ENCODE measurements around the gene LIME1. TPM values are rescaled to one million over a fixed set of nuclear protein-coding genes. Genes with fewer than 3 reads are reported as not detected.

The LIME1 gene
- total and polyA plus RNA-seq, 9 of the 15 experiments (the other 6 are each of a cell fraction or from before 2014, with no cell fraction given) = 0.11 to 17.1 (median 2.8) TPM; not detected in 2

DNA sequence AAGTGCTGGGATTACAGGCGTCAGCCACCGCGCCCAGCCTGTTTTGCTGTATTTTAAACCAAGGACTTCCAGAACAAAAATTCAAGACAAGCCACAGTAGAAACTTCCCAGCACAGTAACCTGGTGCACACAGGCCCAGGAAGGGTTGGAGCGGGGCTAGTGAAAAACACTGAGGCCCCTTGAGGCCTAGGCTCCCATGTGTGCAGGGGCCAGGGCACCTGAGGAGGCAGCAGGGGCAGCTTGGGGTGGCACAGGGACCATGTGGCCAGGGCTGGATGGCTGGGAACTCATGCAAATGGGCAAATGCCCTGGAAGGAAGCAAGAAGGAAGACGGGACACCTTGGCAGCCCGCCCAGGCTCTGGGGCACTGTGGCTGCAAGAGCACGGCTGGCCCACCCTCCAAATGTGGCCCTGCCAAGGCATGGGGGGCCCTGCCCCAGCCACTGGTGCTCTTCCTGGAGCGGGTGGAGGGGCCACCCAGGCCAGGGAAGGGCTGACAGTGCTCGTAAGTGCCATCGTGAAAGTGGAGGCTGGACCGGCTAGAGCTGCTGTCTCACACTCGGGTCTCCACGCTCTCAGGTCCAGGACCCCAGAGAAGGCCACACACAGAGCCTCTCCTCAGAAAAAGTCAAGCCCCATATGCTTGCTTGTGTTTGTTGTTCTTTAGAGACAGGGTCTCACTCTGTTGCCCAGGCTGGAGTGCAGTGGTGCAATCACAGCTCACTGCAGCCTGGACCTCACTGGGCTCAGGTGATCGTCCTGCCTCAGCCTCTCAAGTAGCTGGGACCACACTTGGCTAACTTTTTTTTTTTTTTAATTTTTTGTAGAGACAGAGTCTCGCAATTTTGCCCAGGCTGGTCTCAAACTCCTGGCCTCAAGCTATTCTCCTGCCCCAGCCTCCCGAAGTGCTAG, 13.4 kb downstream of the LIME1 start (continued):
- TF ChIP-seq, protein P1, sequence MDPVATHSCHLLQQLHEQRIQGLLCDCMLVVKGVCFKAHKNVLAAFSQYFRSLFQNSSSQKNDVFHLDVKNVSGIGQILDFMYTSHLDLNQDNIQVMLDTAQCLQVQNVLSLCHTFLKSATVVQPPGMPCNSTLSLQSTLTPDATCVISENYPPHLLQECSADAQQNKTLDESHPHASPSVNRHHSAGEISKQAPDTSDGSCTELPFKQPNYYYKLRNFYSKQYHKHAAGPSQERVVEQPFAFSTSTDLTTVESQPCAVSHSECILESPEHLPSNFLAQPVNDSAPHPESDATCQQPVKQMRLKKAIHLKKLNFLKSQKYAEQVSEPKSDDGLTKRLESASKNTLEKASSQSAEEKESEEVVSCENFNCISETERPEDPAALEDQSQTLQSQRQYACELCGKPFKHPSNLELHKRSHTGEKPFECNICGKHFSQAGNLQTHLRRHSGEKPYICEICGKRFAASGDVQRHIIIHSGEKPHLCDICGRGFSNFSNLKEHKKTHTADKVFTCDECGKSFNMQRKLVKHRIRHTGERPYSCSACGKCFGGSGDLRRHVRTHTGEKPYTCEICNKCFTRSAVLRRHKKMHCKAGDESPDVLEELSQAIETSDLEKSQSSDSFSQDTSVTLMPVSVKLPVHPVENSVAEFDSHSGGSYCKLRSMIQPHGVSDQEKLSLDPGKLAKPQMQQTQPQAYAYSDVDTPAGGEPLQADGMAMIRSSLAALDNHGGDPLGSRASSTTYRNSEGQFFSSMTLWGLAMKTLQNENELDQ (CRISPR knock-in tag; IDR thresholded peaks at IDR 0.05; ENCODE audit: borderline replicate concordance) = no peak
- TF ChIP-seq U2AF1 (optimal IDR thresholded peaks at IDR 0.05; ENCODE audit: low read depth, low read length) = no peak
- TF ChIP-seq PHF20 (IDR thresholded peaks at IDR 0.05; ENCODE audit: partially characterized antibody) = no peak
- no peak for TF ChIP-seq KAT7 (CRISPR knock-in tag; IDR thresholded peaks at IDR 0.05; ENCODE audit: borderline replicate concordance)

DNA sequence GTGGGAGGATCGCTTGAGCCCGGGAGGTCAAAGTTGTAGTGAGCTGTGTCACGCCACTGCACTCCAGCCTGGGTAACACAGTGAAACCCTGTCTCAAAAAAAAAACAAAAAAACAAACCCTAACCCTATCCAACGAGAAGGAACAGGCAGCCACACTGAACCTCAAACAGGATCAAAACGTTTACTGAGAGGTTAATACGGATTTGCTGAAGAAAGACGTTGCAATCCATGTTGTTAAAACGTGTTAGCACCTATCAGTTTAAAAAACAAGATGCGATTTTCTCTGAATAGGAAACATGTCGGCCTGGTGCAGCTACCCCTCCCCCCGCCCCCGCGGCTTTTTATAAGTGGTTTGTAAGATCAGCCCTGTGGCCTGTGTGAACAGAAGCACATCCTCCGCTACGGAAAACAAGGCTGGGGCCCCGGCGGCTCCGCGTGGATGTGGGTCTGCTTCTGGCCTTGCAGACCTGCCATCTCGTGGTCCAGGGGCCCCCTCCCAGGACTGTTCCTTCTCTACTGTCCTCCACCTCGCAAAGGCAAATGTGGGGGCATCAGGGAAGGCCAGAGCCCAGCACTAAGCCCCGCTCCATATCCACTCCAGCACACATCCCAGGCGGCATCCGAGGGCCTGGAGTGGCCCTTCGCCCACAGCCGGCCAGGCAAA, 14.5 kb downstream of the LIME1 start:
- peaks cover 9 to 68% of the 10 kb centered on the region in 2 experiments for H3K4me1 ChIP-seq (replicated peaks in 1 of 2; ENCODE audit: control insufficient read depth in 2 of 2, insufficient read depth in 2 of 2, low read length in 2 of 2)
- DNase-seq (ENCODE audit: extremely low read depth in 1 of 4, low spot score in 3 of 4) = peak in 3 of 4 experiments; percentile 45 to 55 (median 46)
- peak overlapping the region; percentile 86 for H2AFZ ChIP-seq (ENCODE audit: low read depth, low read length)
- H3K36me3 ChIP-seq (ENCODE audit: control insufficient read depth, insufficient read depth, low read length) = no peaks in the 10 kb centered on the region
- in situ Hi-C loops (cut with MboI) (no loop called here), intact Hi-C loops (cut with micrococcal nuclease) (no loop called here)
- WGBS (ENCODE audit: insufficient coverage, low coverage, missing lambda C conversion rate) = 25% methylated on average over 23 of the region's 26 CpGs
- peak overlapping the region in 1 of 2 experiments; percentile 75; a peak in 2 of 4 replicates for H3K9ac ChIP-seq (ENCODE audit: insufficient read depth in 1 of 2, low read depth in 2 of 2, low read length in 2 of 2)
- H3K9me3 ChIP-seq (replicated peaks; ENCODE audit: control insufficient read depth, insufficient read depth, low read depth, low read length) = no peaks in the 10 kb centered on the region
- peak overlapping the region; percentile 58 for H3K4me2 ChIP-seq (ENCODE audit: insufficient read depth, low read length)
- ChIA-PET POLR2A (interaction anchor here (0.6 to 1.4 kb wide), 3 partner anchors 10 to 54 kb away, joined by 3 to 5 read pairs (median 3); no protein-coding TSS in a partner anchor), CTCF (ENCODE audit: low intra/inter-chr PET ratio) (no interaction called here)
- H3K4me3 ChIP-seq = no peak overlapping the region
- ATAC-seq = peak; percentile 34
- H3K9me1 ChIP-seq (ENCODE audit: control insufficient read depth, insufficient read depth, low read length) = no peaks in the 10 kb centered on the region
- no TSS peak for BruUV-seq (replicated peaks)
- H3K79me2 ChIP-seq (ENCODE audit: control insufficient read depth, insufficient read depth, low read length) = no peaks in the 10 kb centered on the region
- H3K27me3 ChIP-seq (ENCODE audit: control insufficient read depth in 2 of 2, insufficient read depth in 2 of 2, low read length in 2 of 2) = no peaks in the 10 kb centered on the region
- no peaks in the 10 kb centered on the region for H4K20me1 ChIP-seq (replicated peaks; ENCODE audit: control insufficient read depth, insufficient read depth, low read length)
- FAIRE-seq = peak; percentile 77
- H3K27ac ChIP-seq (ENCODE audit: extremely low read depth, low read depth, low read length) = peak overlapping the region; percentile 30; the same call in 2 of the 3 replicates
- TF ChIP-seq HMG20A (CRISPR knock-in tag; conservative IDR thresholded peaks at IDR 0.05) = no peak
- TF ChIP-seq HLTF (IDR thresholded peaks at IDR 0.05) = 0 out of 2 replicates have a peak, but pooled peaks have one; percentile 53
- no peak for TF ChIP-seq HSF4 (CRISPR knock-in tag; IDR thresholded peaks at IDR 0.05; ENCODE audit: borderline replicate concordance)
- no peak for TF ChIP-seq ZNF644 (tag; IDR thresholded peaks at IDR 0.05; ENCODE audit: low read depth)
- TF ChIP-seq ZNF57 (CRISPR knock-in tag; IDR thresholded peaks at IDR 0.05) = 0 out of 2 replicates have a peak, but pooled peaks have one; percentile 48
- 0 out of 2 replicates have a peak, but pooled peaks have one; percentile 14 for TF ChIP-seq EP300 (IDR thresholded peaks at IDR 0.05; ENCODE audit: low read length)
- TF ChIP-seq, protein P2, sequence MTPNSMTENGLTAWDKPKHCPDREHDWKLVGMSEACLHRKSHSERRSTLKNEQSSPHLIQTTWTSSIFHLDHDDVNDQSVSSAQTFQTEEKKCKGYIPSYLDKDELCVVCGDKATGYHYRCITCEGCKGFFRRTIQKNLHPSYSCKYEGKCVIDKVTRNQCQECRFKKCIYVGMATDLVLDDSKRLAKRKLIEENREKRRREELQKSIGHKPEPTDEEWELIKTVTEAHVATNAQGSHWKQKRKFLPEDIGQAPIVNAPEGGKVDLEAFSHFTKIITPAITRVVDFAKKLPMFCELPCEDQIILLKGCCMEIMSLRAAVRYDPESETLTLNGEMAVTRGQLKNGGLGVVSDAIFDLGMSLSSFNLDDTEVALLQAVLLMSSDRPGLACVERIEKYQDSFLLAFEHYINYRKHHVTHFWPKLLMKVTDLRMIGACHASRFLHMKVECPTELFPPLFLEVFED (CRISPR knock-in tag; conservative IDR thresholded peaks at IDR 0.05) = no peak
- 0 out of 2 replicates have a peak, but pooled peaks have one; percentile 25 for TF ChIP-seq RBFOX2 (IDR thresholded peaks at IDR 0.05; ENCODE audit: low read depth, low read length)
- TF ChIP-seq LEF1 (IDR thresholded peaks at IDR 0.05) = 0 out of 2 replicates have a peak, but pooled peaks have one; percentile 19
- TF ChIP-seq GABPB1 (CRISPR knock-in tag; IDR thresholded peaks at IDR 0.05) = no peak
- TF ChIP-seq CC2D1A (IDR thresholded peaks at IDR 0.05) = no peak
- TF ChIP-seq LARP7 (IDR thresholded peaks at IDR 0.05) = no peak
- peak; percentile 67 for TF ChIP-seq EGR1 (conservative IDR thresholded peaks at IDR 0.05)
